Mesenteric fat pad (tissue), 1 donor: ENCODE data around the gene NRXN3. TPM values are rescaled to one million over a fixed set of nuclear protein-coding genes. Genes with fewer than 3 reads are reported as not detected.

Source experiments
- DNase-seq: peaks from one replicate; pipeline ENCODE4 v3.0.0-alpha.2; 2020; ENCODE audit warnings: low spot score
- total RNA-seq: library from RNA; stranded (reverse); fragmentation: NEBNext Ultra II Directional; extraction: Animal tissue kit (Norgen Biotek cat#: 25700); gene quantifications from one replicate; pipeline ENCODE4 v1.2.1, GENCODE V29; 2021
- donor health status: DM: yes; HTN: yes; CAD: no.

Gene NRXN3
- total RNA-seq, 1 donor from 2014 or later = 0.84 TPM

DNA sequence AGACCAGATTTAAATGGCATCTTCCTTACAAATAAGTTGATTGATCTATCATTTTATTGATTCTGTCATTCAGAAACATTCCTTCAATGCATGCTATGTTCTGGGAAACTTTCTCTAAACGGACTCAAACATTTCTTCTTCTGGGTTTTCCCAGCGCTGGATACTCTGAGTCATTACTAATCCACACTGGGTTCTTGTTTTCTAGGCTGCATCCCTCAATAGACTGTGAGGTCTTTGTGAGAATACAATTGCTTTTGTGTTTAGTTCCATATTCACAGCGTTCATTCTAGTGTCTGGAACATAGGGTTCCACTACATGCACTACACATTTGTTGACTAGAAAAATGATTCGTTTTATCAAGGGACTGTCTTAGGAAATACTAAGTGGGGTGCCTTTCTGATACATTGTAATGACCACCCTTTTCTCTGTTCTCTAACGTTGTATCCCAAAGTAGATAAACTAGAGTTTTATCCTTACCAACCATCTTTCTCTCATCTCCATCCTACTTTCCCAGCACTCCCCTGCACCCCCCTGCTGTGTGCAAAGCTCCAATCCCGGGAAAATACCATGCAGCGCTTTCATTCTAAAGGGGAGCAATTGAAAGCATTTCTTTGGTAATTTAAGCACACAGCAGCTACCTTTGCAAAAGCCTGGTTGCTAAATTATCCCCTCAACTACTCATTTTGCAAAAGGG lies 1162.5 kb downstream of the NRXN3 start:
- no peak for DNase-seq

DNA sequence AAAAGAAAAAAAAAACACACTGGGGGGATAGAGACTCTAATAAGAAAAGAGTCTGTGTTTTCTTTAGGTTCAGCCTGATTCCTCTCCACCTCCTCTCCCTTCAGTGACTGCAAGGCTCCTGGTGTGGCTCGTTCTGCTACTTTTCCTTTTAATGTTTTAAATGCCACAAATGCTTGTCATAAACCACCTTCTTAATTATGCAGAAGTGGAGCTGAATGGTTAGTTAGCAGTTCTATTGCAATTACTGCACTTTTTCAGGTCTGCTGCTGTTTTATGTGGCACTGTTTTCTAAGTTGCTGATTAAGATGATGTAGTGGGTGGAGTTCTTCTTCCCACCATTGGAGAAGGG lies 1163.0 kb downstream of the NRXN3 start:
- no peak for DNase-seq

DNA sequence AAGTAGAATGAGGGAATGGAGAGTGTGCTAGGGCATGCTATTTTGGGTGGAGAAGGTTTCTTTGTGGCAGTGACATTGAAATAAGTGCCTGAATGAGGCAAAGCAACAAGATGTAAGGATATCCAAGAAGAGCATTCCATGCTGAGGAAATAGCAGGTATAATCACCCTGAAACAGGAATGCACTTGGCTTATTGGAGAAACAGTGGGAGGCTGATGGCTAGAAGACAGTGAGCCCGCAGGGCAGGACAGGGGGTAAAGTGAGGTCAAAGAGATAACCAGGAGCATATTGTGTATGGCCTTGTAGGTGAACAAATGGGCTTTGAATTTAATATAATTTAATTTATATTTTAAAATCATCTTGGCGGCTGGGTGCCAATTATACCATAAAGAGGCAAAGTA lies 1164.1 kb downstream of the NRXN3 start:
- no peak for DNase-seq

DNA sequence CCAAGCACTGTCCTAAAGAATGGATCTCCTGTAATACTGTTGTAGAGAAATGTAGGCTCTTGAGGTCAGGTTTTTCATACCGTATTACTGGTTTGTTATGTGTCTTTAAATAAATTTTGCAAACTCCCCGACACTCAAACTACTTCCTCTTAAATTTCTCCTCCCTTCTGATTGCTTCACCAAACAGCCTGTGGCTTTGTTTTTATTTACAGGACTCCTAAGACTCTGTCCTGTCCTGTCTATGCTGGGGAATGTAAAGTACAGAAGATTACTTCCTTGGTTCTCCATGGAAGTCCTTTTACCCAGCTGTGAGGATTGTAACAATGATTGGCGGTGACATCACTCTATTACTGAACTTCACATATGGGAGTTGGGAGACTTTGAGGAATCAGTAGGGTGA lies 1167.6 kb downstream of the NRXN3 start:
- no peak for DNase-seq

DNA sequence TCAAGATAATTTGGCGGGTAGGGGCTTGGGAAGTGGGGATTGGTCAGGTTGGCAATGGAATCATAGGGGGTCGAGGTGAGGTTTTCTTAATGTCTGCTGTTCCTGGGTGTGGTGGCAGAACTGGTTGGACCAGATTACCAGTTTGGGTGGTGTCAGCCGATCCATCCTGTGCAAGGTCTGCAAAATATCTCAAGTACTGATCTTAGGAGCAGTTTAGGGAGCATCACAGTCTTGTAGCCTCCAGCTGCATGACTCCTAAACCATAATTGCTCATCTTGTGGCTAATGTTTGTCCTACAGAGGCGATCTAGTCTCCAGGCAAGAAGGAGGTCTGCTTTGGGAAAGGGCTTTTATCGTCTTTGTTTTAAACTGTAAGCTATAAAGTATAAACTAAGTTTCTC lies 1172.8 kb downstream of the NRXN3 start:
- DNase-seq = no peak

DNA sequence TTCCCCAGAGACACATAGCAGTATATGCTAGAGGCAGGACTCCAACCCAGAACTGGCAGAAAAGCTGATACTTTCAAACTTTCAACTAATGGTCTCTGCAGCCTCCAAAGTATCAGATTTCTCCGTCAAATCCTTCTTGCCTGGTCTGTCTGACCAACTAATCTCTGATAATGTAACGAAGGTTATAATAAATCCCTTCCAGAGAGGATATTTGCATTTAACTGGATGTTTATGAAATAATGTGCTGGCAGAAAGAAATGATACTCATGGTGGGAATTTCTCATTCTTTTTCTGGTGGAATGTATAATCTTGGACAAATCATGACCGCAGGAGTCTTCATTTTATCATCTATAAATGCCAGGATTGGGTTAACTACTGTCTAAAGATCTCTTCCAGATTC lies 1180.8 kb downstream of the NRXN3 start:
- no peak for DNase-seq

- no peak for DNase-seq
These were observed 1182.0 kb downstream of the NRXN3 start for GRCh38 chr14:79352076-79352630.

GRCh38 chr14:79354336-79354735 lies 1184.2 kb downstream of the NRXN3 start:
- no peak for DNase-seq

DNA sequence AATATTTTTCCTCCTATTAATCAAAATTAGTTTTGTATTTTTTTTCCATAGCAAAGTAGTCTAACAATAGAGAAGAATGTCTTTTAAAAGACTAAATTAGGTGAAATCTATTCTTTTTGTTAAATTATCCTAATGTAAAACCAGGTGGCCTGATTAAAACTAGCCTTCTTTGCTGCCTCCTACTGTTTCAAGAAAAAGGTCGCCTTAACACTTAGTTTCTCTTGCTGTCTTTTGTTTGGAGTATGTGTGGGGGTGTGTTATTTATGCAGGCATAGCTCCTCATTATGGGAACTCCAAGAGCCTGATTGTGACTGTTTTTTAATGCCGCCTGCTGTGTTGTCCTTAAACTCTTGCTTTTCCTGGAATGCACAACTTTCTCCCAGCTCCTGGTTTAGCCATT lies 1185.9 kb downstream of the NRXN3 start:
- no peak for DNase-seq

DNA sequence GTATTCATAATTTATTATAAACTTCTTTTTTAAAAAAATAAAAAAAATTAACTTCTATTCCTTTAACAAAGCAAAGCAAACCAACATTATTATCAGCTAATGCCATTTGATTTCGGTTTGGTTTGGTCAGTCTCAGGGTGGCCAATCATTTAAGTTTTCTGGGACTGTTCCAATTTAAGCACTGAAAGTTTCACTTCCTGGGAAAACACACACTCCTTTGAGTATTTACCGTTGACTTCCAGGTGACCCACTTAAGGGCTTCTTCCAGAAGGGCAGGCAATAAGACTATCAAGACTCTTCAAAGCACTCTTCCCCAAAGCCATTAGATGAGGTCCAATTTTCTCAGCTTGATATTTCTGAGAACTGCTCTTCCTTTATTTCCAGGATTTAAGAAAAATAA lies 1187.1 kb downstream of the NRXN3 start:
- DNase-seq = no peak

DNA sequence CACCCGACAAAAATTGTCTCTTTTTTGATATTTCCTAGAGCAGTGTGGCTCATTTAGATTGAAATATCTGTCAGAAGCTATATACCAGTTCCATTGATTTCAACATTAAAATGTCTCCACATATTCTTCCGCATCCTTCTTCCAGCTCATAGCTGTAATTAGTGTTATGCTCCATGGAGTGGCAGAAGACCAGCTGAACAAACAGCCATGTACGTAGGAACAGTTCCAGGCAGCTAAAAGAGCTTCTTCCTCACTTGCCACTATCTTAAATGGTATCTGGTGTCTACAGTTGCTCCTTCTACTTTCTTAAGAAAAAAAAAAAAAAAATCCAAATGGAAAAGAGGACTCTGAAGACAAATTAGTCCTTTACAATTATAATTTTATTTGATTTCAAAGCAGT lies 1193.1 kb downstream of the NRXN3 start:
- DNase-seq = no peak

GRCh38 chr14:79369359-79370332 lies 1199.5 kb downstream of the NRXN3 start:
- no peak for DNase-seq

GRCh38 chr14:79370969-79371368 lies 1200.8 kb downstream of the NRXN3 start:
- DNase-seq = no peak

GRCh38 chr14:79373451-79373850 lies 1203.3 kb downstream of the NRXN3 start:
- DNase-seq = no peak

- no peak for DNase-seq
These were observed 1205.2 kb downstream of the NRXN3 start for GRCh38 chr14:79375356-79375755.

GRCh38 chr14:79376557-79376956 lies 1206.4 kb downstream of the NRXN3 start:
- no peak for DNase-seq

DNA sequence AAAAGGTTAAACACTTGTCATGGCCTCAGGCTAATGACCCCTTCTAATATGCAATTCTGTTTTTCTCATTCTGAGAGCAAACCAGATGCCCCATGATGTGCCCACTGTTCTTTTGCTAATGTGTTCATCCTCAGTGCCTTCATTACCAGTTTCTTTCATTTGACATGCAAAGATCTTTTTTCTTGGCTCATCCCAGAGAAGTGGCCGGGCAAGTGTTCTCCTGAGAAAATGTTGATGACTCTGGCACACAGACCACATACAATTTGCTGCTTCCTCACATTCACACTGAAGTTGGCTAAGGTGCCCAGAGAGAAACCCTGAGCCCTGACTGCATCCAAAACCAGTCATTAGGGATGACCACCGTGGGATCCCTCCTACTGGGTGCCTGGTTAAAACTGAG lies 1207.8 kb downstream of the NRXN3 start:
- no peak for DNase-seq

GRCh38 chr14:79379266-79379665 lies 1209.1 kb downstream of the NRXN3 start:
- no peak for DNase-seq

DNA sequence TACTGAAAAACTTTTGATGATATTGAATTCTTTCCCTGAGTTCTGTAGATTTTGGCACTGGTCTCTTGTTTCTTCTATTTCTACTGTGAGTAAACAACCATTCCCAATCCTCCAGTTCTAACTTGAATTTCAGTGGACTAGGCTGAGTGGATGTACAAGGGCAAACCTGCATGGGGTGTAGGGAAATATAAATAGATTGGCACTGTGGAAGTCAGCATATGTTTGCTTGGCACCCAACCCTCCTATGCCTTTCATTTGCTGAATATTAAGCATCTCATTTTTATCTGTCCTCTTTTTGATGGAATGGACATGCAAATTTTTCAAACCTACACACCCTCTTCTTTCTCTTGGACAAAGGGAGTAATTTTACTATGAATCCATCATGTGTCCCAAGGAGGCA lies 1212.9 kb downstream of the NRXN3 start:
- DNase-seq = no peak

- no peak for DNase-seq
These were observed 1213.3 kb downstream of the NRXN3 start for GRCh38 chr14:79383475-79383874.

DNA sequence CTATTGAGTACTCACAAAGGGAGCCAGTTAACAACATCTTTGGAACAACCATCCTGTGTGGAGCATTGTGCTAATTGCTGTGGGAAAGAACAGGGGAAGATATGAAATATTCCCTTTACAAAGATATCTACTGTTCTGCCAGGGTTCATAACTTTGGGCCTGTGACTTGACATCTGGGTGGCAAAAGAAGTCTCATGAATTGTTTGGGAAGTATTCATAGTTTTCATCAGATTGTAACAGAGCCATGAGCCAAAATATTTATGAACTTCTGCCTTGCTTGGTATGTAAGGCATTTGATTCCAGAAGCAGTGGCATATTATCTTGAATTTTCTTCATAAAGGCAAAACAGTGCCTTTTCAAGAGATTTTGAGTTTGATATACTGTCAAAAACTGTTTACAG lies 1224.9 kb downstream of the NRXN3 start:
- no peak for DNase-seq

DNA sequence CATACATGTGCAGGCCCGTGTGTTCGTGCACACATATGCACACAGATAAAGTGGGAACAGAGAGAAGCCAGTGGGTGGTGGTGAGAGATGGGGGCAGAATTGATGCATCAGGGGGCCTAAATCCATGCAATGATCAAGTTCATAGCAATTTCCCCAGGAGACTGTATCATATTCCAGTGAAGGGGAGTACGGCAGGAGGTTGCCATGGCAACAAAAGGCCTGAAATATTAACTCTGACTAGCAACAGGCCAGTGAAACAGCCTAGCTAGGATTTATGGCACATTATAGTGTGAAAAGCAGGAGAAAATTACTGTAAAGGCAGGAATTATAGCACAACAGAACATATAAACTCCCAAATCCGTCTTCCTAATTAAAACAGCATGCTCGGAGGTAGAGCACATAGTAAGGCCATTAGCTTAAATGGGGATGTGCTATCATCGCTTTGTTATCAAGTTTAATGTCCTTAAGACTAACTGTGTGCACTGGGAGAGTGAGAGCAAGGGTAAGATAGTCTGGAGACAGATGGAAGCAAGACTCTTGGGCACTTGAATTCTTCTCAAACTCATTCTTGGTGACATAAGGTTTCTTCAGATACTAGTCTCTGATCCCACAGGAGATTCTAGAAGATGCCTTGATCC lies 1234.8 kb downstream of the NRXN3 start:
- no peak for DNase-seq
